GM12878 (cell line): ENCODE data around the gene ATAD2B. TPM values are rescaled to one million over a fixed set of nuclear protein-coding genes. Genes with fewer than 3 reads are reported as not detected.

ENCODE experiments used
- CBX3 ChIP-seq: fragments of 200-600 bp; sonication (generic); IDR thresholded peaks from 2 replicates; pipeline ENCODE4 v1.6.1; 2016; ENCODE audit warnings: low read depth, borderline replicate concordance
- CEBPZ ChIP-seq: fragments of 150-350 bp; IDR thresholded peaks from 2 replicates; pipeline ENCODE4 v1.6.1; 2016; ENCODE audit warnings: low read depth, low read length
- CHD4 ChIP-seq: fragments of 200-600 bp; sonication (generic); IDR thresholded peaks from 2 replicates; pipeline ENCODE4 v1.6.1; 2016; ENCODE audit warnings: mild to moderate bottlenecking
- E2F8 ChIP-seq: fragments of 450-650 bp; IDR thresholded peaks from 2 replicates; pipeline ENCODE4 v1.6.1; 2018; ENCODE audit warnings: mild to moderate bottlenecking, low read depth, moderate library complexity; ENCODE audit not compliant: partially characterized antibody
- GABPA ChIP-seq: IDR thresholded peaks from 2 replicates; pipeline ENCODE4 v1.6.1; 2014; ENCODE audit warnings: antibody characterized with exemption, low read depth, mild to moderate bottlenecking, inconsistent platforms
- IRF5 ChIP-seq: fragments of 450-650 bp; IDR thresholded peaks from 2 replicates; pipeline ENCODE4 v1.6.1; 2017; ENCODE audit warnings: borderline replicate concordance
- JUND ChIP-seq: IDR thresholded peaks from 2 replicates; pipeline ENCODE4 v1.6.1; 2012; ENCODE audit warnings: low read depth, mild to moderate bottlenecking, low read length, improper control_type of control experiment, moderate library complexity
- PBX3 ChIP-seq: IDR thresholded peaks from 2 replicates; pipeline ENCODE4 v1.6.1; 2011; ENCODE audit warnings: mild to moderate bottlenecking, low read depth, low read length, moderate library complexity; ENCODE audit not compliant: insufficient replicate concordance
- PKNOX1 ChIP-seq: fragments of 450-650 bp; IDR thresholded peaks from 2 replicates; pipeline ENCODE4 v1.6.1; 2016; ENCODE audit warnings: mild to moderate bottlenecking
- PRDM15 ChIP-seq: fragments of 450-650 bp; formaldehyde crosslinking; IDR thresholded peaks from 2 replicates; pipeline ENCODE4 v1.4.0; 2020; ENCODE audit warnings: mild to moderate bottlenecking, moderate library complexity
- RB1 ChIP-seq: fragments of 450-650 bp; formaldehyde crosslinking; IDR thresholded peaks from 2 replicates; pipeline ENCODE4 v1.6.1; 2017; ENCODE audit warnings: mild to moderate bottlenecking, borderline replicate concordance
- SREBF1 ChIP-seq: IDR thresholded peaks from 2 replicates; pipeline ENCODE4 v1.6.1; 2012; ENCODE audit warnings: mild to moderate bottlenecking, low read length
- STAT3 ChIP-seq: IDR thresholded peaks from 2 replicates; pipeline ENCODE4 v1.6.1; 2011; ENCODE audit warnings: low read depth, low read length, improper control_type of control experiment
- TCF3 ChIP-seq: IDR thresholded peaks from 2 replicates; pipeline ENCODE4 v1.6.1; 2012; ENCODE audit warnings: low read depth, mild to moderate bottlenecking, low read length, borderline replicate concordance; ENCODE audit not compliant: insufficient read depth
- ZSCAN29 ChIP-seq: fragments of 450-650 bp; IDR thresholded peaks from 2 replicates; pipeline ENCODE4 v1.6.1; 2017; ENCODE audit warnings: mild to moderate bottlenecking, moderate library complexity
- polyA plus RNA-seq, 11 experiments: library from polyadenylated mRNA; depleted of rRNA in 4 of 11; unstranded in 6 of 11; stranded (reverse) in 5 of 11; fragments of >200 nt; fragmentation: Nextera tagmentation in 4 of 11; fragmentation: Illumina TruSeq in 1 of 11; extraction: Ambion mirVana in 4 of 11; extraction: Trizol in 1 of 11; gene quantifications; 1 replicate in 1 of 11; 2 replicates in 10 of 11; pipeline versions ENCODE4 v1.2.1 to v1.2.3, GENCODE V29; 2011 to 2016; ENCODE audit warnings: inconsistent platforms in 2 of 11, missing spikeins in 2 of 11, low read depth in 1 of 11
- total RNA-seq, 4 experiments: library from RNA; depleted of rRNA in 3 of 4; stranded (reverse); fragments of >200 nt in 3 of 4; fragmentation: Illumina TruSeq in 1 of 4; extraction: Trizol in 1 of 4; gene quantifications; 2 replicates each; pipeline versions ENCODE4 v1.2.1 to v1.2.3, GENCODE V29; 2013 to 2021

Gene ATAD2B
- total and polyA plus RNA-seq, 10 of the 15 experiments (the other 5 are each of a cell fraction or from before 2014, with no cell fraction given): 3.6 to 29.9 (median 16.8) TPM

- peak; percentile 87; the same call in 1 of the 2 replicates for TF ChIP-seq RB1
- no peak for TF ChIP-seq CHD4
- no peak for TF ChIP-seq PBX3
- no peak for TF ChIP-seq GABPA
- no peak for TF ChIP-seq E2F8
- TF ChIP-seq CEBPZ: no peak
- no peak for TF ChIP-seq PKNOX1
- 0 out of 2 replicates have a peak, but pooled peaks have one; percentile 37 for TF ChIP-seq TCF3
- TF ChIP-seq SREBF1: no peak
- TF ChIP-seq IRF5: no peak
- no peak for TF ChIP-seq ZSCAN29
- no peak for TF ChIP-seq CBX3
- TF ChIP-seq JUND: no peak
- no peak for TF ChIP-seq PRDM15 (CRISPR knock-in tag)
- no peak for TF ChIP-seq STAT3
These were observed 13.2 kb upstream of the ATAD2B start, which contains the start of gene UBXN2A (continued) for GRCh38 chr2:23939987-23940717.
